Measurements from ENCODE around the gene USP43.

USP43 gene

GRCh38 chr17:9715503-9716016 lies 70.2 kb downstream of the USP43 start:
- no peak for DNase-seq (ENCODE audit: low read depth)

- DNase-seq (ENCODE audit: low read depth) = no peak
These were observed 80.3 kb downstream of the USP43 start for GRCh38 chr17:9725575-9725974.

- no peak for DNase-seq (ENCODE audit: low read depth)
These were observed 81.0 kb downstream of the USP43 start for GRCh38 chr17:9726291-9726690.

GRCh38 chr17:9728005-9728404 lies 82.7 kb downstream of the USP43 start:
- no peak for DNase-seq (ENCODE audit: low read depth)

- DNase-seq (ENCODE audit: low read depth) = no peak
These were observed 83.2 kb downstream of the USP43 start for GRCh38 chr17:9728564-9728963.

- no peak for DNase-seq (ENCODE audit: low read depth)
These were observed 83.8 kb downstream of the USP43 start for GRCh38 chr17:9729034-9729650.

- DNase-seq (ENCODE audit: low read depth) = no peak
These were observed 84.6 kb downstream of the USP43 start for GRCh38 chr17:9729735-9730420.

- DNase-seq (ENCODE audit: low read depth) = no peak
These were observed 105.2 kb downstream of the USP43 start for GRCh38 chr17:9750524-9750923.

- DNase-seq (ENCODE audit: low read depth) = no peak
These were observed 109.8 kb downstream of the USP43 start for GRCh38 chr17:9755083-9755482.

GRCh38 chr17:9760266-9760665 lies 114.9 kb downstream of the USP43 start:
- DNase-seq (ENCODE audit: low read depth) = no peak

GRCh38 chr17:9763643-9764042 lies 118.3 kb downstream of the USP43 start:
- no peak for DNase-seq (ENCODE audit: low read depth)

- no peak for DNase-seq (ENCODE audit: low read depth)
These were observed 120.0 kb downstream of the USP43 start for GRCh38 chr17:9765322-9765721.

GRCh38 chr17:9766970-9767369 lies 121.7 kb downstream of the USP43 start:
- DNase-seq (ENCODE audit: low read depth) = no peak

- DNase-seq (ENCODE audit: low read depth) = no peak
These were observed 122.2 kb downstream of the USP43 start for GRCh38 chr17:9767432-9767991.

GRCh38 chr17:9768381-9768934 lies 123.1 kb downstream of the USP43 start:
- no peak for DNase-seq (ENCODE audit: low read depth)

- DNase-seq (ENCODE audit: low read depth) = no peak
These were observed 123.8 kb downstream of the USP43 start for GRCh38 chr17:9769036-9769695.

GRCh38 chr17:9771465-9771864 lies 126.1 kb downstream of the USP43 start:
- DNase-seq (ENCODE audit: low read depth) = no peak

- DNase-seq (ENCODE audit: low read depth) = no peak
These were observed 127.3 kb downstream of the USP43 start for GRCh38 chr17:9772658-9773057.

- DNase-seq (ENCODE audit: low read depth) = no peak
These were observed 131.6 kb downstream of the USP43 start for GRCh38 chr17:9776911-9777310.

All from non-pigmented ciliary epithelial cell (primary cell).